Subcutaneous abdominal adipose tissue (tissue), 5 donors: ENCODE measurements around the gene CXCL5.

Experiments
- H3K27ac ChIP-seq: one replicate; pipeline ENCODE4 v1.7.0; 2013; ENCODE audit warnings: low read depth, mild to moderate bottlenecking, inconsistent platforms, low read length, moderate library complexity
- H3K27me3 ChIP-seq, 5 donors: one replicate each; pipeline ENCODE4 v1.7.0; 2013; ENCODE audit warnings: low read length in 5 of 5, inconsistent platforms in 1 of 5; ENCODE audit not compliant: control insufficient read depth in 5 of 5, insufficient read depth in 4 of 5
- H3K36me3 ChIP-seq, 5 donors: one replicate each; pipeline ENCODE4 v1.7.0; 2013; ENCODE audit warnings: low read length in 5 of 5; ENCODE audit not compliant: control insufficient read depth in 5 of 5, insufficient read depth in 5 of 5
- H3K4me1 ChIP-seq, 5 donors: one replicate each; pipeline ENCODE4 v1.7.0; 2013; ENCODE audit warnings: low read length in 5 of 5, mild to moderate bottlenecking in 3 of 5, moderate library complexity in 1 of 5; ENCODE audit not compliant: control insufficient read depth in 5 of 5, insufficient read depth in 5 of 5
- H3K4me3 ChIP-seq, 5 donors: one replicate each; pipeline ENCODE4 v1.7.0; 2013; ENCODE audit warnings: low read length in 5 of 5, low read depth in 1 of 5
- H3K9ac ChIP-seq, 5 donors: one replicate each; pipeline ENCODE4 v1.7.0; 2013; ENCODE audit warnings: low read length in 5 of 5, mild to moderate bottlenecking in 4 of 5, moderate library complexity in 3 of 5
- H3K9me3 ChIP-seq, 5 donors: one replicate each; pipeline ENCODE4 v1.7.0; 2013; ENCODE audit warnings: low read length in 5 of 5; ENCODE audit not compliant: control insufficient read depth in 5 of 5
- donor health status: healthy.
- donor health status: healthy.
- donor health status: healthy.
- donor health status: healthy.
- donor health status: healthy.

Gene CXCL5

DNA sequence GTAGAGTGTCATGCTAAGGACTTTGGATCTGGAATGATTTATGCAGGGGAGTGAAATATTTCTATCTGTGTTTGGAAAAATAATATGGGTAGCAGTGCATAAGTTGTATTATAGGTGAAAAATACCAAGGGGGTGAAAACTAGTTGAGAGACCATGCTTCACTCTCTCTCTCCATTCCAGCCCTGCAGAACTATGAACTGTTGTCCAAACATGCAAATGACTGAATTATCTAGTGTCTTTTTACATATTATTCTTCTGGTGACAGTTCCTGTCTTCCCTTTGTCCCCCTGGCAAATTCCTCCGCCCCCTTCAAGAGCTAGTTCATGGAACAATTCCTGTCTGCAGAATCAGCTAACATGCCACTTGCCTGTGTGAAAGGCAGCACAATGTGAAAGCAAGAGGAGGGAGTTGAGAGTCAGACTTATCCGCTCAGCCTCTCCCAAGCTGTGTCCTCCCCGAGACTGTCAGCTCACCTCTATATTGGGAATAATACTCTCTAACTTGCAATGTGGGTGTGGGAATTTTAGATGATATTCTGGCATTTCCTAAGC is 19.0 kb downstream of the CXCL5 start:
- Histone ChIP-seq H3K9me3 (peaks cover 0 to 12% (median 3%) of the 10 kb centered on the region in 5 donors), H3K9ac (no peak overlapping the region), H3K4me1 (peaks cover 0 to 5% (median 4%) of the 10 kb centered on the region in 5 donors), H3K36me3 (no peaks in the 10 kb centered on the region), H3K27me3 (peaks cover 0 to 11% (median 3%) of the 10 kb centered on the region in 5 donors), H3K4me3 (no peak overlapping the region), H3K27ac (no peak overlapping the region)

- Histone ChIP-seq H3K27me3 (peaks cover 0 to 11% (median 3%) of the 10 kb centered on the region in 5 donors), H3K4me3 (no peak overlapping the region), H3K9ac (no peak overlapping the region), H3K27ac (no peak overlapping the region), H3K9me3 (peaks cover 1 to 13% (median 3%) of the 10 kb centered on the region in 5 donors), H3K4me1 (peaks cover 0 to 5% (median 4%) of the 10 kb centered on the region in 5 donors), H3K36me3 (no peaks in the 10 kb centered on the region)
Observed at GRCh38 chr4:73978886-73979285, 19.6 kb downstream of the CXCL5 start.

DNA sequence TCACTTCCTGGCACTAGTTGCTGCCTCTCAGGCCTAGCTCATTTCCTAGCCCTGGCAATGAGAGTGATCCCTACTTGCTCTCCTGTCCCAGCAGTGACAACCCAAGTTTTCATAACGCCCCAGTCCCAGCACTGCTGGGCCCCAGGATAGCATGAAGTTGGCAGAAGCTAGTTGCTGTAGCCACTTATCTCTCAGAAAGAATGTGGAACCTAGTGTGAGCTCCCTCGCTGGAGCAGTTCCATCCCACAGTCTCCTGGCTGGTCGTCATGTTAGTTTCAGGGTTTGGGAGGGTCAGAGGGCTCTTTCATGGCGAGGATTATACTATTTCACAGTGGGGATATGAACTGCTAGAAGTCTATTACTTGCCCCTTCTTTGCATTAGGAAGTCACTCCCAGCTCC is 21.8 kb downstream of the CXCL5 start:
- Histone ChIP-seq H3K9me3 (peaks cover 2 to 14% (median 3%) of the 10 kb centered on the region in 5 donors), H3K27me3 (peaks cover 0 to 7% (median 3%) of the 10 kb centered on the region in 5 donors), H3K4me3 (no peak overlapping the region), H3K27ac (no peak overlapping the region), H3K4me1 (peaks cover 0 to 3% (median 2%) of the 10 kb centered on the region in 5 donors), H3K9ac (no peak overlapping the region), H3K36me3 (no peaks in the 10 kb centered on the region)

- Histone ChIP-seq H3K36me3 (no peaks in the 10 kb centered on the region), H3K9ac (no peak overlapping the region), H3K27ac (no peak overlapping the region), H3K4me1 (no peaks in the 10 kb centered on the region), H3K9me3 (peaks cover 3 to 16% (median 7%) of the 10 kb centered on the region in 5 donors), H3K27me3 (peaks cover 0 to 2% (median 0%) of the 10 kb centered on the region in 5 donors), H3K4me3 (no peak overlapping the region)
Observed at GRCh38 chr4:73976217-73976616, 22.3 kb downstream of the CXCL5 start.

- Histone ChIP-seq H3K9ac (no peak overlapping the region), H3K27ac (no peak overlapping the region), H3K4me1 (no peaks in the 10 kb centered on the region), H3K27me3 (no peaks in the 10 kb centered on the region), H3K4me3 (no peak overlapping the region), H3K36me3 (no peaks in the 10 kb centered on the region), H3K9me3 (peaks cover 3 to 32% (median 12%) of the 10 kb centered on the region in 5 donors)
Observed at GRCh38 chr4:73974352-73974751, 24.1 kb downstream of the CXCL5 start.

DNA sequence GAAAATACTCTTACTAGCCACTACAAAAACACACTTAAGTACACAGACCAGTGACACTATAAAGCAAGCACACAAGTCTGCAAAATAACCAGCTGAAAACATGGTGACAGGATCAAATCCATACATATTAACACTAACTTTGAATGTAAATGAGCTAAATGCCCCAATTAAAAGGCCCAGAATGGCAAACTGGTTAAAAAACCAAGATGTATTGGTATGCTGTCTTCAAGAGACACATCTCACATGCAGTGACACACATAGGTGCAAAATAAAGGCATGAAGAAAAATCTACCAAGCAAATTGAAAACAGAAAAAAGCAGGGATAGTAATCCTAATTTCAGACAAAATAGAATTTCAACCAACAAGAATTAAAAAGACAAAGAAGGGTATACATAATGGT is 27.5 kb downstream of the CXCL5 start:
- Histone ChIP-seq H3K9ac (no peak overlapping the region), H3K9me3 (peaks cover 3 to 29% (median 12%) of the 10 kb centered on the region in 5 donors), H3K4me3 (no peak overlapping the region), H3K27me3 (peaks cover 0 to 7% (median 4%) of the 10 kb centered on the region in 5 donors), H3K36me3 (no peaks in the 10 kb centered on the region), H3K4me1 (no peaks in the 10 kb centered on the region), H3K27ac (no peak overlapping the region)

GRCh38 chr4:73970011-73970410 is 28.5 kb downstream of the CXCL5 start:
- peaks cover 0 to 24% (median 12%) of the 10 kb centered on the region in 5 donors for H3K9me3 ChIP-seq
- H3K27ac ChIP-seq: no peak overlapping the region
- H3K9ac ChIP-seq: no peak overlapping the region
- no peaks in the 10 kb centered on the region for H3K4me1 ChIP-seq
- H3K4me3 ChIP-seq: no peak overlapping the region
- H3K36me3 ChIP-seq: no peaks in the 10 kb centered on the region
- H3K27me3 ChIP-seq: peaks cover 0 to 8% (median 5%) of the 10 kb centered on the region in 5 donors

DNA sequence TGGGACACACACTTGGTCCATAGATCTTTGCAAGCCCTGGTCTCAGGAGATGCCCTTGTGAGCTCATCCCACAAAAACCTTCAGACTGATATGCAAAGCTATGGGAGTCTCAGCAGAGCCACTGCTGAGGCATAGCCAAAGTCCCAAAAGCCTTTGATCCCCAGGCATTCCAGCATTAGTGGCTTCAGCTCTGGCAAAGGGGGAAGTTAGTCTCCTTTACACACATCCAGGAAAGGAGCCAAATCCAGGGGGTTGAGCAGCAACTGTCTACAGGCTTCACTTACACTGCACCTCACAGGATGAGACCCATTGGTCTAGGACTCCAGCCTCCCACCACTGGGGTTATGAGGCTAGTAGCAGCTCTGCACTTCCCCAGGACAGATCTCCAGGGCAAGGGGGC is 30.6 kb downstream of the CXCL5 start:
- no peak overlapping the region for H3K4me3 ChIP-seq
- H3K9me3 ChIP-seq: peaks cover 0 to 20% (median 7%) of the 10 kb centered on the region in 5 donors
- H3K9ac ChIP-seq: no peak overlapping the region
- peaks cover 0 to 12% (median 6%) of the 10 kb centered on the region in 5 donors for H3K27me3 ChIP-seq
- H3K27ac ChIP-seq: no peak overlapping the region
- no peaks in the 10 kb centered on the region for H3K36me3 ChIP-seq
- no peaks in the 10 kb centered on the region for H3K4me1 ChIP-seq

- Histone ChIP-seq H3K4me1 (no peaks in the 10 kb centered on the region), H3K9me3 (peaks cover 4 to 21% (median 6%) of the 10 kb centered on the region in 5 donors), H3K27me3 (peaks cover 0 to 12% (median 6%) of the 10 kb centered on the region in 5 donors), H3K36me3 (no peaks in the 10 kb centered on the region), H3K27ac (no peak overlapping the region), H3K9ac (no peak overlapping the region), H3K4me3 (no peak overlapping the region)
Observed at GRCh38 chr4:73964862-73965611, 33.4 kb downstream of the CXCL5 start.

- no peaks in the 10 kb centered on the region for H3K36me3 ChIP-seq
- peaks cover 0 to 7% (median 2%) of the 10 kb centered on the region in 5 donors for H3K27me3 ChIP-seq
- no peak overlapping the region for H3K4me3 ChIP-seq
- no peaks in the 10 kb centered on the region for H3K4me1 ChIP-seq
- H3K9ac ChIP-seq: no peak overlapping the region
- H3K27ac ChIP-seq: no peak overlapping the region
- H3K9me3 ChIP-seq: peaks cover 4 to 14% (median 10%) of the 10 kb centered on the region in 5 donors
Observed at GRCh38 chr4:73962724-73963123, 35.8 kb downstream of the CXCL5 start.
